T-helper 1 cell treated with Interleukin-12 subunit alpha and Interleukin-12 subunit beta and Interleukin-4 antibody, amounts not matched to agents 30 μg/mL and 1 μg/mL, for 36 hours (primary cell): ENCODE data around the gene TBC1D7.

ENCODE experiments used
- H3K27ac Mint-ChIP-seq: one replicate; pipeline ENCODE4 v1.8.0; 2021; ENCODE audit warnings: mild to moderate bottlenecking, mixed read lengths
- H3K27me3 Mint-ChIP-seq: one replicate; pipeline ENCODE4 v1.8.0; 2021; ENCODE audit warnings: low read depth, mixed read lengths
- H3K36me3 Mint-ChIP-seq: one replicate; pipeline ENCODE4 v1.8.0; 2021; ENCODE audit warnings: low read depth, mixed read lengths
- H3K4me1 Mint-ChIP-seq: one replicate; pipeline ENCODE4 v1.8.0; 2021; ENCODE audit warnings: low read depth, mixed read lengths
- H3K4me3 Mint-ChIP-seq: one replicate; pipeline ENCODE4 v1.8.0; 2021; ENCODE audit warnings: mild to moderate bottlenecking, moderate library complexity, mixed read lengths
- H3K9me3 Mint-ChIP-seq: one replicate; pipeline ENCODE4 v1.8.0; 2021; ENCODE audit warnings: mixed read lengths

TBC1D7 gene

DNA sequence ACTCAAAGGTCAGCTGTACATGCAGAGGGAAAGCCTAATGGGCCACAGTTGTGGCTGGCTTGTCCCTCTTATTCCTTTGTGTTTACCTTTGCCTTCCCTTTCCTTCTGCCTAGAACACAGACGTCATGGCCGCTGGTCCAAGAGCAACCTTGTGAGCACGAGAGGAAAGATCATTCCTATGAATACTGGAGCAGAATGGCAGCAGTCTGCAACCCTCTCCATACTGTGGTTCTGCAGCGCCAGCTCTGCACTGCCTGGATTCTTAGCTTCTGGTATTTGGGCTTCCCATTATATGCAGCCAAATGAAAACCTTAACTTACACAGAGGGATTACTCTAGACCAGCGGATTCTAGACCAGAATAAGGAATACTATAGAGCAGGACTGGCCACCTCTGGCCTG is 12.4 kb downstream of the TBC1D7 start:
- Mint-ChIP-seq H3K4me3 (no peak overlapping the region), H3K27ac (no peak overlapping the region), H3K9me3 (no peaks in the 10 kb centered on the region), H3K36me3 (peaks cover 43% of the 10 kb centered on the region), H3K27me3 (no peaks in the 10 kb centered on the region), H3K4me1 (no peaks in the 10 kb centered on the region)

DNA sequence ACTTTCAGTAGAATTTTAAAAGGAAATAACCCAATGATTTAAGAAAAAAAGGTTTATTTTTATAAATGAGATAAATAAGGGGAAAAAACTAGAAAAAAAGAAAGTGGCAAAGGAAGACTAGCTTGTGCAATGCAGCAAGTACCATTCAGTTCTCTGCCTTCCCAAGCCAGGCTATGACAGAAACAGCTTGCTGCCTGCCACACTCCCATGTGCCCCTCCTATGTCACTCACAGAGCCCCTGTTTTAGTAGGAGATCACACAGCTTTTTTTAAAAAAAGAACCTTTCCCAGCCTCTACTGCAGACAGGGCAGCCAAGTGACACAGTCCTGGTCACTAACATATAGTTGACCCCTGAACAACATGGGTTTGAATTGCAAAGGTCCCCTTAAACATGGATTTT is 13.5 kb downstream of the TBC1D7 start:
- H3K36me3 Mint-ChIP-seq: peaks cover 38% of the 10 kb centered on the region
- no peaks in the 10 kb centered on the region for H3K4me1 Mint-ChIP-seq
- no peaks in the 10 kb centered on the region for H3K27me3 Mint-ChIP-seq
- no peak overlapping the region for H3K27ac Mint-ChIP-seq
- no peak overlapping the region for H3K4me3 Mint-ChIP-seq
- no peaks in the 10 kb centered on the region for H3K9me3 Mint-ChIP-seq

DNA sequence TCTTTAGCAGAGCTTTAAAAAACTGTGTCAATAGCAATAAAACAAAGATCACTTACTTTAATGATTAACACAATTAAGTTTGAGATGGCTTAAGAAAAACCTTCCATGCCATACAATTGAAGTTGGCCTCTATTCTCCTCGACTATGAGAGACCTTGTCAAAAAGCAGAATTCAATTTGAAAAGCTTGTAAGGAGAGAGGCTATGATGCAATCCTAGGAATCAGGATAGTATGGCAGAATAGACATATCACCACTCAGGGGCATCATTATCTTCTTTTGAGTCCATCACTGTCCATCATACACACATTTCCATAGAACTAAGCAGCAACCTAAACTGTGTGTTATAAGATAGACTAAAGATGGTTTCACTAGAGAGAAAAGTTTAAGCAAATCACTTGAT is 17.2 kb downstream of the TBC1D7 start:
- H3K4me3 Mint-ChIP-seq: no peak overlapping the region
- no peak overlapping the region for H3K27ac Mint-ChIP-seq
- H3K36me3 Mint-ChIP-seq: peaks cover 49% of the 10 kb centered on the region
- no peaks in the 10 kb centered on the region for H3K9me3 Mint-ChIP-seq
- peaks cover 4% of the 10 kb centered on the region for H3K4me1 Mint-ChIP-seq
- no peaks in the 10 kb centered on the region for H3K27me3 Mint-ChIP-seq

DNA sequence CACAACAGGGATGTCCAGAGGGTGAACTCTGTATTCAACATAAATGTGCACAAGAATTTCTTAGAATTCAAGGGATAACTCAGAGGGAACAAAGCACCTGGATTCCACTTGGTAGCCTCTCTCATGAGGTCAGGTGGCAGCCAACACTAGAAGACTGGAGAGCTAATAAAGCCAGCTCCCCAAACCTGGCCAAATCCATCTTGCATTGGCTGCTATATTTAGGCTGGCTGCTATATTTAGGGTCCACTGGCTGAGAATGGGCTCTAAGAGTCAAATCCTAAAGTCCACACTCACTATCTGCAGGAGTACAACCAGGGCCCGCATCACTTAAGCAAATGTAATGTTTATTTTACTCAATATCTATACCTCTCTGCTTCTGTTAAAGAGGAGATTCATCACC is 20.0 kb downstream of the TBC1D7 start:
- Mint-ChIP-seq H3K9me3 (no peaks in the 10 kb centered on the region), H3K4me1 (peaks cover 13% of the 10 kb centered on the region), H3K27me3 (no peaks in the 10 kb centered on the region), H3K27ac (no peak overlapping the region), H3K4me3 (no peak overlapping the region), H3K36me3 (peaks cover 46% of the 10 kb centered on the region)

DNA sequence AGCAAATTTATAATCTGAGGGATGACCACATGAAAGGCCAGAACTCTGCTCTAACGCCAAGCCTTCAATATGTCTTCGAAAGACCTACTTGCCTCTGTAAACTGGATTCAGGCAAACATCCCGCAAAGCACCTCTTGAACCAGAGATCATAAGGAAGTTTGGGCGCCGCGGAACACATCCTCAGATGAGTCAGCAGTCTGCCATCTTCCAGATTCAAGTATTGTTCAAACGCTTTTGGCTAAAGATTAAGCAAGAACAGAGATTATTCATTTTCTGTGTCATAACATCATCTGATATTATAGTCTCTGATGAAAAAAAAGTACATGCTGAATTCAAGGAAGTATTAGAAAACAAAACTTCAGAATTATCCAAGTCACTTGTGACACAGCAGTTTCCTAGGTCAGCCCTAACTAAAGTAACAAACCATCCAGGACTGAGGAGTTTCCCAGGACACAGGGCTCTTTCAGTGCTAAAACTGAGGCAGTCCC is 20.8 kb downstream of the TBC1D7 start:
- H3K36me3 Mint-ChIP-seq: peaks cover 52% of the 10 kb centered on the region
- no peak overlapping the region for H3K27ac Mint-ChIP-seq

DNA sequence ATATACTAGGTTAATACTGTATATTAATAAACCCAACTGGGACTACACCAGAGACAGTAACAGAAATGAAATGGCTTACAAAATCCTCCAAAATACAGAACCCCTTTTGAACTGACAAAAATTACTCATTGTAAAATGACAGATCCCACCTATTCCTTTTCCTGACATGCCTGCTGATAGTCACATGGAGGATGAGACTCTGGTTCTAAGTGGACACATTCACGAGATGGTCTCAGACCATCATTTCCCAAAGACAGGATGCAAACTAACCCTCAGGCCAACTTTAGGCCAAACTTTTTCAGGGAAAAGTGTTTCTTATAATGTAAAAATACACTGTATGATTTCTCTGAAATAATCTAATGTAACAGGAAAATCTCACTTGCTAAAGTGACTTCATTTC is 22.5 kb downstream of the TBC1D7 start:
- Mint-ChIP-seq H3K36me3 (peaks cover 56% of the 10 kb centered on the region), H3K9me3 (no peaks in the 10 kb centered on the region), H3K4me3 (no peak overlapping the region), H3K4me1 (peaks cover 29% of the 10 kb centered on the region), H3K27me3 (no peaks in the 10 kb centered on the region), H3K27ac (no peak overlapping the region)

More for the DNA sequence above, 20.8 kb downstream of the TBC1D7 start:
- H3K4me3 Mint-ChIP-seq: no peak overlapping the region
- no peaks in the 10 kb centered on the region for H3K27me3 Mint-ChIP-seq
- H3K9me3 Mint-ChIP-seq: no peaks in the 10 kb centered on the region
- peaks cover 21% of the 10 kb centered on the region for H3K4me1 Mint-ChIP-seq

DNA sequence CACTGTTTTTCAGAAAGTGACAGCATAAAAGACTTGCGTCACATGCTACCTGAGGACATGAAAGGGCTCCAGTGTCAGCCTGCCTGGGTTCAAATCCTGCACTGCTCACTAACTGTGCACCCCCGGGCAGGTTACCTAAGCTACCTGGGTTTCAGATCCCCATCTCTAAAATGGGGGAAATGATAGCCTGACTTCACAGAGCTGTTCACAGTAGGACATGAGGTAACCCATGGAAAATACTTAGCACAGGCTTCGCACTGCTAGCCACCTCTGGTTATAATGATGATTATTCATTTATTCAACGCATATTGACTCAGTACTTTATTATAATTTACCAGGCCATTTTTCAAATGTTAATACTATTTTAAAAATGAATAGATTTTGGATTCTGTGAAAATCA is 23.0 kb downstream of the TBC1D7 start:
- H3K27me3 Mint-ChIP-seq: no peaks in the 10 kb centered on the region
- H3K27ac Mint-ChIP-seq: no peak overlapping the region
- no peak overlapping the region for H3K4me3 Mint-ChIP-seq
- peaks cover 29% of the 10 kb centered on the region for H3K4me1 Mint-ChIP-seq
- H3K36me3 Mint-ChIP-seq: peaks cover 58% of the 10 kb centered on the region
- H3K9me3 Mint-ChIP-seq: no peaks in the 10 kb centered on the region

DNA sequence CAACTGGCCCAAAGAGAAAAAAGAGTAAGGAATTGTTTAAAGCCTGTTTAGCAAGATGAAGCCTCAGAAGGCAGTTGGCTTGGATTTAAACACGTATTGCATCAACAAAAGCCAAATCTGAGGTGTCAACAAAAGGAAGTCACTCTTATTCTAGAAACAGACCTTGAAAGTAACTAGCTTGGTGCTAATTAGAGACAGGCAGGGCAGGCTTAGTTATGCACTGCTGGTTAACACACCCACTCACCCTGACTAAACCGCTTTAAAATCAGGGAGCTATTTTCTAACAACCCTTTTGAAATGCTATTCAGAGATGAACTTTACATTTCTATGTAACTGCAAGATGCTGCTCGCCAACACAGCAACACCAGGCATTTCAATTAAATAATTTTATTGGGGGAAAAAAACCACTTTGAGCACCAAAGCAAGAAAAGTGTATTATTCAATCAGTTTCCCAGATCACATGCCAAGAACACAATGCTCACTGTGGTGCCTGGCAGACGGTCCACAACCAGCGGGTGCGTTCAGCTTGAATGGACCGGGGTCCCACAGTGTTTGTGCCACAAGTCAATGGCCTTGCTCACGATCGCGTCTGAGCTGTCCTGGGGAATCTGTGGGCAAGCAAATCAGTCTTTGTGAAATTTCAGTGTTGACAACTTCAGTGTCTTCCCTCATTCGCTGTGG is 23.6 kb downstream of the TBC1D7 start:
- H3K27ac Mint-ChIP-seq: peak overlapping the region; percentile 3
- H3K4me1 Mint-ChIP-seq: peaks cover 29% of the 10 kb centered on the region
- H3K27me3 Mint-ChIP-seq: no peaks in the 10 kb centered on the region
- H3K36me3 Mint-ChIP-seq: peaks cover 56% of the 10 kb centered on the region
- no peak overlapping the region for H3K4me3 Mint-ChIP-seq
- H3K9me3 Mint-ChIP-seq: no peaks in the 10 kb centered on the region

DNA sequence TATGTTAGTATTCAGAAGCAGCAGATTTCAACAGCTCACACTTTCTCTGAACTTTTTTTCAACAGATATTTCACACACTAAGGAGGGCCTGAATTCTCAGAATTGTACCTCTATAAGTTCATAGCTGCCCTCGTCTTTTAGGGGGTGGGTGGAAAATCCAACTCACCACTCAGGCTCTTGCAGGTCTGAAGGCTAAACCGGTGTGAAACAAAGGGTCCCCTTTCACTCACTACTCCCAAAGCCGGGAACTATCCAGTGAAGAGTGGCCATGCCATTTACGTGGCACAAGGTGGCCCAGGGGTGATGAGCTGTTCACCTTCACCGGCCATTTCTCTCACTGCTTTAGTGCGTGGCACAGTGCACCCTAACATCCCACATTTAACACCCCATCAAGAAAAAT is 24.2 kb downstream of the TBC1D7 start:
- Mint-ChIP-seq H3K36me3 (peaks cover 58% of the 10 kb centered on the region), H3K4me1 (peaks cover 28% of the 10 kb centered on the region), H3K27me3 (no peaks in the 10 kb centered on the region), H3K9me3 (no peaks in the 10 kb centered on the region), H3K27ac (no peak overlapping the region), H3K4me3 (no peak overlapping the region)

DNA sequence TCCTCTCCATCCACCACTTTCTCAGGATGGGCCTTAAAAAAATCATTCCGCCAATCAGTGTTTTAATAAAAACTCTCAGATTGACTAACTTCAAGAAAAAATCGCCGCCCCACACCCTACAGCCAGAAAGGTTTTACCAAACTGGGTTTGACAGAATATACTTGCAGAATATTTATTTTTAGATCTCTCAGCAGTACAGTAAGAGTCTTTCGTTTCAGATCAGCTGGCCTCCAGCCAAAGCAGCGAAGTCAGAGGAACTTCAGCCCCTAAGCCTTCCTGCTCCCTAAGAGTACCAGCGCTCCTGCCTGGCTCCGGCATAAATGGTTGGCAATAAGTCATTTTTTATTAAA is 24.7 kb downstream of the TBC1D7 start:
- H3K4me1 Mint-ChIP-seq: peaks cover 28% of the 10 kb centered on the region
- H3K27me3 Mint-ChIP-seq: no peaks in the 10 kb centered on the region
- no peaks in the 10 kb centered on the region for H3K9me3 Mint-ChIP-seq
- H3K36me3 Mint-ChIP-seq: peaks cover 56% of the 10 kb centered on the region
- H3K4me3 Mint-ChIP-seq: peak overlapping the region; percentile 22
- H3K27ac Mint-ChIP-seq: peak overlapping the region; percentile 82

DNA sequence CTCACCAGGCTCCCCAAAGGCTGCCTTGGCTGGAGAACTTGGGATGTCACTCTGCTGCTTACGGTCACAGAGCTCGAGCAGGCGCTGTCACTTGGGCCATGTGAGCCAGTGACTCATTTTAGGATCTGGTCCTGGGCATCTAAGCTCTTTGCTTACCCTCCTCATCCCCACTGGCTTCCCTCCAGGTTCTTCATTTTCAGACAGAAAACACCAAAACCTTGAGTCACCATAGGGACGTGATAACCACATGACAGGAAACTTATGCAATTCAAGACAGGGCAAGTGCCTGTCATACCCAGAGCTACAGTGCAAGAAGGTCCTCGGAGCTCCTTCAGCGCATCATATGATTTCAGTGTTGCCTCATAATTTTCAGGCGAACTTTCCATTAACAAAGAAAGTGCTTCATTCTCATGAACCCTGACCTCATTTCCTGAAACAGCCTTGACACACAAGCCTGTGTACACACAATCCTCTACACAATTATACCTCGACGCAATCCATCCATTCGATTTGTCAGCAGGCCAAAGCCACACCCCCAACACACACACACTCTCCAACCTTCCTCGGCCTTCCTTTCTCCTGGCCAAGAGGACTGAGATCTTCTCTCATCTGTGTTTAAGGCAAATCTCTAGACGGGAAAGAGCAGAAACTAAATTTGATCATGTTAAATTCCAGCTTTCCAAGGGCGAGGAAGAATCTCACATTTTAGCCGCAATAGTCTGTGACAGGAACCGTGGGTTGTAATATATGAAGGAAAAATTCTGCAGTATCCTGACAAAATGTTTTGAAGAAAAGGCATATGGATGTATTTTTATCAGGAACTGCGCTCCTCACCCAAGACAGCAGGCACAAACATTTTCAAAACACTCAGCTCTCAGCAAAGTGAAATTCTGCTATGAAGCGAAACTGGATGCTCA is 25.3 kb downstream of the TBC1D7 start:
- no peaks in the 10 kb centered on the region for H3K27me3 Mint-ChIP-seq
- no peaks in the 10 kb centered on the region for H3K9me3 Mint-ChIP-seq
- peak overlapping the region; percentile 82 for H3K27ac Mint-ChIP-seq
- H3K4me1 Mint-ChIP-seq: peaks cover 28% of the 10 kb centered on the region
- peaks cover 51% of the 10 kb centered on the region for H3K36me3 Mint-ChIP-seq
- H3K4me3 Mint-ChIP-seq: peak overlapping the region; percentile 22

DNA sequence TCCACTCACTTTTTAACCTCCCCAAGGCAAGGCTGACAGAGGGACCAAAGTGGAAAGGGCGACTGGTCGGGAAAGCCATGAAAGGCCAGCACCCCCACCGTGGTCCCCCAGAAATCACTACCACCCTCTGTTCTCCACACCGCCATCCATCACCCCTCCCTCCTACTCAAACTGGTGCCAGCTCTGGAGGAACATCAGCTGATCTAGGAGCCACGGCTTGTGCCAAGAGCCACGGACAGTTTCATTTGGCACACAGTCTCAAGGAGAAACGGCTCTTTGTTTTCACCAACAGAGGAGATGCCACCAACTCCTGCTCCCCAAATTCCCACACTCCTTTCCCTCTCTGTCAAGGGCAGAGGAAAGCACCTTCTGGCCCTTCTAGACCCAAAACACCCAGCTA is 26.0 kb downstream of the TBC1D7 start:
- H3K9me3 Mint-ChIP-seq: no peaks in the 10 kb centered on the region
- H3K4me3 Mint-ChIP-seq: peak overlapping the region; percentile 22
- no peaks in the 10 kb centered on the region for H3K27me3 Mint-ChIP-seq
- peaks cover 25% of the 10 kb centered on the region for H3K4me1 Mint-ChIP-seq
- peak overlapping the region; percentile 82 for H3K27ac Mint-ChIP-seq
- peaks cover 44% of the 10 kb centered on the region for H3K36me3 Mint-ChIP-seq

DNA sequence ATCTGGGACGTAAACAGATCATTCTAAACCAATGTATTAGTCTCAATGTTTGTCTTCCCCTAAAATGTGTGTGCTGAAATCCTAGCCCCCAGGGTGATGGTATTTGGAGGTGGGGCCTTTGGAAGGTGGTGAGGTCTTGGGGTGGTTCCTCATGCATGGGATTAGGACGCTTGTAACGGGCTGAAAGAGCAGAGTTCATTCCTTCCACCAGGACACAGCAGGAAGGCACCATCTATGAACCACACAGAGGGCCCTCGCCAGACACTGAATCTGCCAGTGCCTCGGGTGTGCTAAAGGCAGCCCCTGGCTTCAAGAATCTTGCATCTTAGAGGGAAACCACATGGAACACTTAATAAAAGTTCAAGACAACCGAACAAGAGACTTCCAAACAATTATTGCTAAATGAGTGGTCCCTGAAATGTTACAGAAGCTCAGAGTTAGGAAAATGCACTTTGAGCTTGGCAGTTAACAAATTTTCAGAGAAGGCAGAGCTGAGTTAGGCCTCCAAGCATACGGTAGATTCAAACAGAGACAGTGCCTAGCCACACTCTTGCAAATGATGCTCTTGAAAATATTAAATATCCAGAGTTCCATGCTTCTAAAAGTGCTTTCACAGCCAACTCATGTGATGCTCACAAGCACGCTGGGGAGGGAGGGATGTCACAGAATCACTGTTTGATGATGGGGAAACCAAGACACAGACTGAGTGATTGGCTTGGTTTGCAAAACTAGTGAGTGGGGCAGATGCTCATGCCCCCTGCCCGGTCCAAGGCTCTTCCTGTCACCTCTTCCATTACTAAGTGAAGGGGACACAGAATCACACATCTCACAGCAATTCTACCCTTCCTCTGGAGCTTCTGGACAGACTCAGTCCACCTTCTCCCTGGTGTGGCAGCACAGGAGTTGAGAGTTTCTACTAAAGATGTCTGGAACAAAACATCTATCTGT is 27.4 kb downstream of the TBC1D7 start:
- Mint-ChIP-seq H3K4me1 (peaks cover 25% of the 10 kb centered on the region), H3K27ac (no peak overlapping the region), H3K27me3 (no peaks in the 10 kb centered on the region), H3K4me3 (no peak overlapping the region), H3K36me3 (peaks cover 35% of the 10 kb centered on the region), H3K9me3 (no peaks in the 10 kb centered on the region)

DNA sequence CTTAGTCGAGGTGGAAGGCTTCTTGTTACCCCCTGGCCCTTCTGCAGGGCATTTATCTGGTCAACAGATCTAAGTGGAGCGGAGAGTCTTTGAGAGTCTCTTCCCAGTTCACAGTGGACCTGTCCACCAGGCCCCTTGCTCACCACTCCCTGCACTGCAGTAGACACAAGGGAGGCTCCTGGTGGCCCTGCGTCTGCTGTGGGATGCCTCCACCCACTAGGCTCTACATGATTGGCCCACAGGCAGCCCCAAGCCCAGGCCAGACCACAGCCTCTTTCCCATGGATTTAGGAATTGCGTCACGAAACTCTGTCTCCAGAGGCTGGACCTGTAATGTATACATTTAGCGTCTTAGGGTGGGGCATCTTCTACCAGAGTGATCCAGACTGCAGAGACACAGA is 28.4 kb downstream of the TBC1D7 start:
- H3K36me3 Mint-ChIP-seq: peaks cover 37% of the 10 kb centered on the region
- H3K4me3 Mint-ChIP-seq: no peak overlapping the region
- no peaks in the 10 kb centered on the region for H3K9me3 Mint-ChIP-seq
- no peak overlapping the region for H3K27ac Mint-ChIP-seq
- H3K4me1 Mint-ChIP-seq: peaks cover 25% of the 10 kb centered on the region
- no peaks in the 10 kb centered on the region for H3K27me3 Mint-ChIP-seq
